ENCODE results near the gene APLF.

APLF gene

DNA sequence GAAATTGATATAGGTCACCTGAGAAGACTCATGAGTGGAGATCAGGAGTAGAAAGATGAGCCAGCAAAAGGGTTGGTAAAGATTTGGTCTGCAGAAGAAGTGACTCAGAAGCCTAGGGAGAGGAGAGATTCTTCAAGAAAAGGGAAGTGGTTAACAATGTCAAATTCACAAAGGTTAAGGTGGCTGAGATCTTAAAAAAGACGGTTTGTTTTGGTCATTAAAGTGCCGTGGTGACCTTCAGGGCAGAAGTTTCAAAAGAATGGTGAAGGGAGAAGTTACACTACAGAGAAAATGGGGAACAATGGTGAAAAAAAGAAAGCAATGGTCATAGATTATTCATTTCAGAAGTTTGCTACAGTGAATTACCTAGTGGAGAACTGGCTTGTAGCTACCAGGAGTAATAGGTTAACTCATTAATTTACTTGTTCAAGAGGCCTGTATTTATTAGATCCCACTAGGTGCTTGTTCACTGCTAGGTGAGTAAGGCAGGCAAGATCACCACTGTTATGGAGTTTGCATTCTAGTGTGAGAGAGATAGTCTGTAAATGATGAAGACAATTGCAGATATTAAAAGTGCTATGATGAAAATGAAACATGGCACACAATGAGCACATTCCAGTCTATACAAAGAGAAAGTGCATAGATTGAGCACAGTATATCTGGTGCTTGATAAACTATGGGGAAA is 43.3 kb upstream of the APLF start:
- TF ChIP-seq, protein P1, sequence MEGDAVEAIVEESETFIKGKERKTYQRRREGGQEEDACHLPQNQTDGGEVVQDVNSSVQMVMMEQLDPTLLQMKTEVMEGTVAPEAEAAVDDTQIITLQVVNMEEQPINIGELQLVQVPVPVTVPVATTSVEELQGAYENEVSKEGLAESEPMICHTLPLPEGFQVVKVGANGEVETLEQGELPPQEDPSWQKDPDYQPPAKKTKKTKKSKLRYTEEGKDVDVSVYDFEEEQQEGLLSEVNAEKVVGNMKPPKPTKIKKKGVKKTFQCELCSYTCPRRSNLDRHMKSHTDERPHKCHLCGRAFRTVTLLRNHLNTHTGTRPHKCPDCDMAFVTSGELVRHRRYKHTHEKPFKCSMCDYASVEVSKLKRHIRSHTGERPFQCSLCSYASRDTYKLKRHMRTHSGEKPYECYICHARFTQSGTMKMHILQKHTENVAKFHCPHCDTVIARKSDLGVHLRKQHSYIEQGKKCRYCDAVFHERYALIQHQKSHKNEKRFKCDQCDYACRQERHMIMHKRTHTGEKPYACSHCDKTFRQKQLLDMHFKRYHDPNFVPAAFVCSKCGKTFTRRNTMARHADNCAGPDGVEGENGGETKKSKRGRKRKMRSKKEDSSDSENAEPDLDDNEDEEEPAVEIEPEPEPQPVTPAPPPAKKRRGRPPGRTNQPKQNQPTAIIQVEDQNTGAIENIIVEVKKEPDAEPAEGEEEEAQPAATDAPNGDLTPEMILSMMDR (IDR thresholded peaks at IDR 0.05; ENCODE audit: control extremely low read depth, extremely low read depth, low read depth, missing control alignments), result no peak
- ChIA-PET CTCF (interaction anchor here (3.8 to 11.3 kb wide), 2 partner anchors 9 to 16 kb away, joined by 16 to 137 read pairs; no protein-coding TSS in a partner anchor), POLR2A (no interaction called here)
- peak; percentile 66 for DNase-seq (ENCODE audit: extremely low spot score)

DNA sequence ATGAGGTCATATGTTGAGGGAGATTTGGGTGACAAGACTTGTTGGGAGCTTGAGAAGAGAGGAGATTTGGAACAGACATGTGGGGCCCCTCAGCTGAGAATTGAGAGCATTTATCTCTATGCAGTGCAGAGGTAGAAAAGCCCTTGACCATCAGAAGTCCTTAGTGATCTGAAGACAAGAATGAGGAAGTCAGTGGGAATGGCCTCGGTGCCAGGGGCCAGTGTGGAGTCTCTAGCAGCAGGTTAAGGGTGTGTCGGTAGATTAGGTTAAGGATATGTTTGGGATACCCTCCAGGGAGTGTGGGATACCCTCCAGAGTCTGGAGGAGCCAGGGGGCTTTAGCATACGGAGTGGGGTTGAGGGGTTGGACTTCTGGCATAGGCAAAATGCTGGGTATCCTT is 41.9 kb upstream of the APLF start:
- POLR2A ChIA-PET, result no interaction called here
- no peak for DNase-seq (ENCODE audit: extremely low spot score)
- TF ChIP-seq, protein P1 (IDR thresholded peaks at IDR 0.05; ENCODE audit: control extremely low read depth, extremely low read depth, low read depth, missing control alignments), result no peak
- CTCF ChIA-PET, result interaction anchor here (1.6 to 11.3 kb wide), 6 partner anchors 10 to 303 kb away, joined by 4 to 137 read pairs (median 9); no protein-coding TSS in a partner anchor

DNA sequence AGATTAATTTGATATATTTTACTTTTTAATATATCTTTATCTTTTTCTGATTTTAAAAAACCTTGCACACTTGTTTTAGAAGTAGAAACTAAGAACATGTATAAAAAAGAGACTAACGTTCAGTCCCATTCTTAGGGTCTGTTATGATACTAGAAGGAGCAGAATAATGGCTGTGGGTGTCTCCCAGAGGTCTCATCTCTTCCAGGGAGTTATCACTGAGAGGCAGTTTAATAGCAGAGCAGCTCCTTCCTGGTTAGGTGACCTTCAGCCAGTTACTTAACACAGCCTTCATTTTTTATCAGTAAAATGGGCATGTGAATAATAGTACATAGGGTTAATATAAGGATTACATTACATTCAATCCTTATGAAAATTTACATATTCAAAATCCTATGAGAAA is 40.9 kb upstream of the APLF start:
- POLR2A ChIA-PET, result interaction anchor here (1.7 kb wide), 1 partner anchor 12 kb away, joined by 4 read pairs; no protein-coding TSS in a partner anchor
- CTCF ChIA-PET, result interaction anchor here (0.8 to 11.3 kb wide), 9 partner anchors 11 to 304 kb away, joined by 3 to 137 read pairs (median 6); no protein-coding TSS in a partner anchor
- TF ChIP-seq, protein P1 (IDR thresholded peaks at IDR 0.05; ENCODE audit: control extremely low read depth, extremely low read depth, low read depth, missing control alignments), result no peak
- DNase-seq (ENCODE audit: extremely low spot score), result no peak

DNA sequence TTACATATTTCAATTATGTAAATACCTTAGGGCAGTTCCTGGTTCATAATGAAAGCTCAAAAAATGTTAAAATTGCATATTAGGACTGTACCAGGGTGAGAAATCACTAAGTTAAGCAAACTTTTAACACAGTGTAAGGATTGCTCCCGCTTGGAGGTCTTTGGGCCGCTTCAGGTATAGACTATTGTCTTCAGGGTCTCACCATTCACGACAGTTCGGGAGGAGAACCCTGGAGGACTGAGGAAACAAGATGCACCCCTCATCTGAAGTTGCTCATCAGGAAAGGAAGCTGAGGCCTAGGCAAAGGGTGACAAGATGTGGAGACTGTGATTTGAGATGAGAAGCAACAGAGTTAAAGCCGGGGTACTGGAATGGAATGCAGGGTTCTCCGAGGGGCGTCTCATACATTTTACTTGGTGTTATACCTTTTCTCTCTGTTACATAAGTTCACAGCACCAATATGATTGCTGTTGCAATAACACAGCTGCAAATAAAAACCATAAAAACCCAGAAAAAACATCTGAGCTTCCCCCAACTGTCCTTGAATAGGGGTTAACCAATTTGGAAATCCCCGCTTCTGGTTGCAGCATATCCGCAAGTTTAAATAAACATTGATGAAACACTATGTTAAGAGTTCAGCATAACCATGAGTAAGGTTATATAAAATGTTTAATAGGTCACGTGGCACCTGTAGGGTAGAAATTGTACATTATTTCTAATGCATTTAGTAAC is 40.4 kb upstream of the APLF start:
- DNase-seq (ENCODE audit: extremely low spot score), result no peak
- ChIA-PET POLR2A (interaction anchor here (0.6 to 1.7 kb wide), 2 partner anchors 9 to 11 kb away, joined by 3 to 4 read pairs; no protein-coding TSS in a partner anchor), CTCF (interaction anchor here (0.8 to 11.3 kb wide), 9 partner anchors 11 to 305 kb away, joined by 3 to 137 read pairs (median 6); no protein-coding TSS in a partner anchor)
- TF ChIP-seq, protein P1 (IDR thresholded peaks at IDR 0.05; ENCODE audit: control extremely low read depth, extremely low read depth, low read depth, missing control alignments), result no peak

DNA sequence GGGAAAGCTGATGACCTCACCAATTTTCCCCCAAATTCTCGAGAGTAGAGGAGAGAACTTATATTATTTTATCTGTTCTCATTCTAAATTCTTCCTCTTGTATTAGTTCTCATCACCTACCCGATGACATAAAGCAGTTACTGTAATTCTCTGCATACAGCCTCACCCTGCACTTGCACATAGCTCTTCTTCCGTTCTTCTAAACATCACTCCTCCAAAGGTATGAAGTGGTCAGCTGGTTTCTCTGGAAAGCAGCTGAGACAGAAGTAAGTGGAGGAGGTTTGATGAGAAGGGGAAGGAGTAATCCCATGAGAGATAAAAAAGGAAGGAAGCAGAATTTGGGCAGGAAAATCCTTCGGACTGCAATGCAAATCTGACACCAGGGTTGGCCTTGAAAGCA is 39.3 kb upstream of the APLF start:
- TF ChIP-seq, protein P1 (IDR thresholded peaks at IDR 0.05; ENCODE audit: control extremely low read depth, extremely low read depth, low read depth, missing control alignments), result no peak
- POLR2A ChIA-PET, result no interaction called here
- CTCF ChIA-PET, result interaction anchor here (0.9 to 11.3 kb wide), 4 partner anchors 12 to 242 kb away, joined by 3 to 137 read pairs (median 4); no protein-coding TSS in a partner anchor
- no peak for DNase-seq (ENCODE audit: extremely low spot score)

DNA sequence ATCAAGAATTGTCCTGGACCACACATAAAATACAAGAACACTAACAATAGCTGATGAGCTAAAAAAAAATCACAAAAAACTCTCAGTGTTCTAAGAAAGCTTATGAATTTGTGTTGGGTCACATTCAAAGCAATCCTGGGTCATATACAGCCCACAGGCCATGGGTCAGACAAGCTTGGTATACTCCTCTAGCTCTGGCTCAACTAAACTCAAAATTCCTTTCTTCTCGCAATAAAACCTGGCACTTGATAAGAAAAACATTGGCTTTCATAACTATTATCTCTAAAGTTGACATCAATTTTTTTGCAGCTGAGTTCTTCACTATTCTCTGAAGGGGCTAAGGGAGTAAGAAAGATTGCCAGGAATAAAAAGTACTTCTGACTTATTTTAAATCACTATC is 38.6 kb upstream of the APLF start:
- TF ChIP-seq, protein P1 (IDR thresholded peaks at IDR 0.05; ENCODE audit: control extremely low read depth, extremely low read depth, low read depth, missing control alignments), result no peak
- POLR2A ChIA-PET, result no interaction called here
- CTCF ChIA-PET, result interaction anchor here (0.9 to 11.3 kb wide), 5 partner anchors 12 to 242 kb away, joined by 3 to 137 read pairs (median 5); no protein-coding TSS in a partner anchor
- no peak for DNase-seq (ENCODE audit: extremely low spot score)
